Measurements from ENCODE around the gene KRTAP5-2. TPM values are rescaled to one million over a fixed set of nuclear protein-coding genes. Genes with fewer than 3 reads are reported as not detected.

KRTAP5-2 gene
- total RNA-seq, 1 donor from 2014 or later = not detected

- H3K4me1 Mint-ChIP-seq = peaks cover 12% of the 10 kb centered on the region
- H3K27ac Mint-ChIP-seq = no peak overlapping the region
- H3K27me3 Mint-ChIP-seq (ENCODE audit: low read depth) = peaks cover 77% of the 10 kb centered on the region
- DNase-seq (ENCODE audit: low spot score in 2 of 2, unreplicated experiment in 2 of 2) = no peak
- no peak overlapping the region for H3K4me3 Mint-ChIP-seq
- no peaks in the 10 kb centered on the region for H3K9me3 Mint-ChIP-seq
- TF ChIP-seq CTCF (IDR thresholded peaks at IDR 0.05; ENCODE audit: unreplicated experiment) = no peak
- H3K36me3 Mint-ChIP-seq = no peaks in the 10 kb centered on the region
Observed at GRCh38 chr11:1631066-1631568, 33.0 kb upstream of the KRTAP5-2 start.

GRCh38 chr11:1630271-1630670 lies 32.2 kb upstream of the KRTAP5-2 start:
- DNase-seq (ENCODE audit: low spot score in 2 of 2, unreplicated experiment in 2 of 2) = no peak

GRCh38 chr11:1629326-1630185 lies 31.5 kb upstream of the KRTAP5-2 start, which contains the start of gene KRTAP5-5:
TSS of gene KRTAP5-5 (plus strand) at chr11:1629775. CDS start at chr11:1629841, 66 bp downstream.
- H3K4me1 Mint-ChIP-seq = peaks cover 12% of the 10 kb centered on the region
- peaks cover 78% of the 10 kb centered on the region for H3K27me3 Mint-ChIP-seq (ENCODE audit: low read depth)
- H3K36me3 Mint-ChIP-seq = no peaks in the 10 kb centered on the region
- H3K4me3 Mint-ChIP-seq = no peak within 1 kb of the TSS
- DNase-seq (ENCODE audit: low spot score in 2 of 2, unreplicated experiment in 2 of 2) = no peak
- no peak within 1 kb of the TSS for H3K27ac Mint-ChIP-seq
- no peaks in the 10 kb centered on the region for H3K9me3 Mint-ChIP-seq
- TF ChIP-seq CTCF (IDR thresholded peaks at IDR 0.05; ENCODE audit: unreplicated experiment) = no peak

More at GRCh38 chr11:1630271-1630670, 32.2 kb upstream of the KRTAP5-2 start:
- peaks cover 77% of the 10 kb centered on the region for H3K27me3 Mint-ChIP-seq (ENCODE audit: low read depth)
- no peaks in the 10 kb centered on the region for H3K9me3 Mint-ChIP-seq
- peaks cover 12% of the 10 kb centered on the region for H3K4me1 Mint-ChIP-seq
- TF ChIP-seq CTCF (IDR thresholded peaks at IDR 0.05; ENCODE audit: unreplicated experiment) = no peak
- no peaks in the 10 kb centered on the region for H3K36me3 Mint-ChIP-seq
- H3K4me3 Mint-ChIP-seq = no peak overlapping the region
- H3K27ac Mint-ChIP-seq = no peak overlapping the region

DNA sequence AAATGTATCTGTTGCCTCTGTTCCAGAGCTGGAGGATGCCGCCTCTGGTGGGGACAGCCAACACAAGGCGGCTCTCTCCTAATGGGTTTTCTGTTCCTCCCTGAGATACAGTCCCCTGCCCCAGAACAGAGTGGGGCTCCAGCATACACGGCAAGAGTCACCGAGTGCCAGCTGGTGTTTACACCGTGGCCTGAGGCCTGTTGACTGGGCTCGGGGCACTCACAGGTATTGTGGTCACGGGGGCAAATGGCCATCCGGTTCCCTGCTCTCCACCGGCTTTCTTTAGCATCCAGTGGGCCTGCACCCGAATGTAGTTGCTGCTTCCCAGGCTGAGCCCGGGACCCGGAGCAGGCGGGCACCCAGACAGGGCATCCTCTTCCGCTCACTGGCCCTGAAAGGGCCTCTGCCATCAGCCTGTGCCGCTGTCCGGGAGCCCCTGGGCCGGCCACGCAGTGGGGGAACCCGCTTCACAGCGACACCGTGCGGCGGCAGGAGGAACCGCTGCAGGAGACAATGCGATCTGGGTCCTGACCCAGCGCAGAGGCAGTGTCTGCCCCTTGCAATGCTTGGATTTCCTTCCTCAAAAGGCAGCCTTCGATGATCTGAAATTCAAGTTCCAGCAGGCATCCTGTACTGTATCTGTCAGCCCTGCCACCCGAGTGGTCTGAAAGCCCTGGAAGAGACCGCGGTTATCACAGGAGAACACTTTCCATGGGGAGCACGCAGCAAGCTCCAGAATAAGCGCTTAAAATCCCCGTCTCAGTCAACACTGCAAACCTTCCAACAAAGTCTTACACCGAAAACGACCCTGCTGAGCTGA lies 30.6 kb upstream of the KRTAP5-2 start:
- H3K4me1 Mint-ChIP-seq = peaks cover 12% of the 10 kb centered on the region
- no peak overlapping the region for H3K27ac Mint-ChIP-seq
- H3K36me3 Mint-ChIP-seq = no peaks in the 10 kb centered on the region
- peak; percentile 53 to 82 for DNase-seq (ENCODE audit: low spot score in 2 of 2, unreplicated experiment in 2 of 2)
- H3K4me3 Mint-ChIP-seq = no peak overlapping the region
- H3K27me3 Mint-ChIP-seq (ENCODE audit: low read depth) = peaks cover 75% of the 10 kb centered on the region
- no peaks in the 10 kb centered on the region for H3K9me3 Mint-ChIP-seq
- TF ChIP-seq CTCF (IDR thresholded peaks at IDR 0.05; ENCODE audit: unreplicated experiment) = peak; percentile 93

GRCh38 chr11:1625541-1625940 lies 27.4 kb upstream of the KRTAP5-2 start:
- H3K27ac Mint-ChIP-seq = no peak overlapping the region
- peaks cover 8% of the 10 kb centered on the region for H3K4me1 Mint-ChIP-seq
- DNase-seq (ENCODE audit: low spot score in 2 of 2, unreplicated experiment in 2 of 2) = no peak
- no peaks in the 10 kb centered on the region for H3K9me3 Mint-ChIP-seq
- TF ChIP-seq CTCF (IDR thresholded peaks at IDR 0.05; ENCODE audit: unreplicated experiment) = no peak
- no peaks in the 10 kb centered on the region for H3K36me3 Mint-ChIP-seq
- no peak overlapping the region for H3K4me3 Mint-ChIP-seq
- H3K27me3 Mint-ChIP-seq (ENCODE audit: low read depth) = peaks cover 57% of the 10 kb centered on the region

All from mesothelial cell of epicardium (in vitro differentiated cells).